CD14-positive monocyte (primary cell): ENCODE results near the gene CACNA1C. TPM values are rescaled to one million over a fixed set of nuclear protein-coding genes. Genes with fewer than 3 reads are reported as not detected.

ENCODE experiments used
- DNase-seq, 3 donors: peaks; one replicate each; pipeline ENCODE4 v3.0.0-alpha.2; 2011 to 2022
- H2AFZ ChIP-seq: 2 replicates; pipeline ENCODE4 v1.6.0; 2012; ENCODE audit warnings: mild to moderate bottlenecking, low read depth, low read length, inconsistent platforms; ENCODE audit not compliant: insufficient read depth, poor library complexity, severe bottlenecking
- H3K27ac ChIP-seq, 2 donors: 1 replicate in 1 of 2; 2 replicates in 1 of 2; pipeline ENCODE4 v1.5.1; 2012 to 2013; ENCODE audit warnings: low read length in 2 of 2, control low read depth in 1 of 2, inconsistent platforms in 1 of 2, low read depth in 1 of 2, mild to moderate bottlenecking in 1 of 2
- H3K27me3 ChIP-seq, 2 donors: one replicate each; pipeline versions ENCODE4 v1.6.0 to v1.6.1; 2011 to 2013; ENCODE audit warnings: low read length in 2 of 2; ENCODE audit not compliant: control insufficient read depth in 2 of 2, insufficient read depth in 2 of 2
- H3K36me3 ChIP-seq, 2 donors: replicated peaks in 1 of 2; 1 replicate in 1 of 2; 2 replicates in 1 of 2; pipeline versions ENCODE4 v1.5.1 to v1.6.1; 2012 to 2013; ENCODE audit warnings: low read length in 2 of 2, control low read depth in 1 of 2, inconsistent platforms in 1 of 2, mild to moderate bottlenecking in 1 of 2; ENCODE audit not compliant: insufficient read depth in 2 of 2, control insufficient read depth in 1 of 2
- H3K4me1 ChIP-seq, 2 donors: 1 replicate in 1 of 2; 2 replicates in 1 of 2; pipeline versions ENCODE4 v1.5.1 to v1.6.1; 2012 to 2013; ENCODE audit warnings: low read length in 2 of 2, control low read depth in 1 of 2, inconsistent platforms in 1 of 2, mild to moderate bottlenecking in 1 of 2, moderate library complexity in 1 of 2; ENCODE audit not compliant: insufficient read depth in 2 of 2, control insufficient read depth in 1 of 2
- H3K4me2 ChIP-seq: replicated peaks from 2 replicates; pipeline ENCODE3; 2012; ENCODE audit warnings: low read length, moderate library complexity, mild to moderate bottlenecking; ENCODE audit not compliant: poor library complexity, severe bottlenecking; ENCODE audit errors: extremely low read depth
- H3K4me3 ChIP-seq, 3 experiments: fragments of 200-600 bp in 1 of 3; sonication (generic) in 1 of 3; replicated peaks in 1 of 3; 1 replicate in 2 of 3; 2 replicates in 1 of 3; pipeline ENCODE4 v1.5.1; 2011 to 2013; ENCODE audit warnings: low read length in 3 of 3, mild to moderate bottlenecking in 3 of 3, control low read depth in 2 of 3, low read depth in 2 of 3, inconsistent platforms in 1 of 3, moderate library complexity in 1 of 3
- H3K79me2 ChIP-seq: 2 replicates; pipeline ENCODE4 v1.6.0; 2012; ENCODE audit warnings: mild to moderate bottlenecking, control low read depth, inconsistent platforms, low read length, moderate library complexity; ENCODE audit not compliant: insufficient read depth
- H3K9ac ChIP-seq: 2 replicates; pipeline ENCODE4 v1.6.0; 2017; ENCODE audit warnings: low read length, mild to moderate bottlenecking; ENCODE audit not compliant: insufficient read depth, poor library complexity, severe bottlenecking
- H3K9me3 ChIP-seq, 2 donors: replicated peaks in 1 of 2; 1 replicate in 1 of 2; 2 replicates in 1 of 2; pipeline versions ENCODE4 v1.5.1 to v1.6.1; 2012 to 2013; ENCODE audit warnings: low read length in 2 of 2, control low read depth in 1 of 2; ENCODE audit not compliant: control insufficient read depth in 1 of 2, insufficient read depth in 1 of 2
- H4K20me1 ChIP-seq: 2 replicates; pipeline ENCODE4 v1.6.0; 2012; ENCODE audit warnings: mild to moderate bottlenecking, low read length, control low read depth, moderate library complexity; ENCODE audit not compliant: insufficient read depth
- H3K27ac Mint-ChIP-seq, 7 donors: one replicate each; pipeline ENCODE4 v1.8.0; 2020; ENCODE audit warnings: mild to moderate bottlenecking in 7 of 7, mixed read lengths in 7 of 7, moderate library complexity in 6 of 7, inconsistent platforms in 2 of 7
- H3K27me3 Mint-ChIP-seq, 3 donors: one replicate each; pipeline ENCODE4 v1.8.0; 2021 to 2022; ENCODE audit warnings: low read depth in 3 of 3, mild to moderate bottlenecking in 3 of 3, mixed read lengths in 3 of 3, moderate library complexity in 3 of 3, inconsistent platforms in 1 of 3
- H3K36me3 Mint-ChIP-seq, 2 donors: one replicate each; pipeline ENCODE4 v1.8.0; 2020; ENCODE audit warnings: mixed read lengths in 2 of 2, inconsistent platforms in 1 of 2, mild to moderate bottlenecking in 1 of 2
- H3K4me1 Mint-ChIP-seq: one replicate; pipeline ENCODE4 v1.8.0; 2020; ENCODE audit warnings: mild to moderate bottlenecking, mixed read lengths
- H3K4me3 Mint-ChIP-seq, 2 donors: one replicate each; pipeline ENCODE4 v1.8.0; 2020; ENCODE audit warnings: mild to moderate bottlenecking in 2 of 2, mixed read lengths in 2 of 2, moderate library complexity in 1 of 2
- H3K9me3 Mint-ChIP-seq, 7 donors: one replicate each; pipeline ENCODE4 v1.8.0; 2020 to 2022; ENCODE audit warnings: mixed read lengths in 7 of 7, mild to moderate bottlenecking in 6 of 7, moderate library complexity in 6 of 7, inconsistent platforms in 2 of 7
- CTCF ChIP-seq: fragments of 200-600 bp; IDR thresholded peaks from one replicate; pipeline ENCODE4 v1.8.0; 2022; ENCODE audit warnings: antibody characterized with exemption, mild to moderate bottlenecking
- WGBS: methylation state at CpG from one replicate; pipeline ENCODE4 v1.1.5; 2013; ENCODE audit warnings: missing lambda C conversion rate; ENCODE audit not compliant: insufficient coverage; 5-methylcytosine and 5-hydroxymethylcytosine counted together
- intact Hi-C, 2 donors: fragments of 100-400 bp; cut with micrococcal nuclease; formaldehyde crosslinking; loops; one replicate each; pipeline versions ENCODE4 v1.15.0 to v1.15.1; 2023
- polyA plus RNA-seq, 3 donors: library from polyadenylated mRNA; depleted of rRNA in 1 of 3; unstranded in 2 of 3; stranded (reverse) in 1 of 3; fragments of 300-500 nt in 2 of 3; fragments of >200 nt in 1 of 3; fragmentation: Illumina TruSeq in 2 of 3; gene quantifications; 1 replicate in 2 of 3; 2 replicates in 1 of 3; pipeline ENCODE4 v1.2.3, GENCODE V29; 2012 to 2021

CACNA1C gene
- polyA plus RNA-seq, 3 donors: not detected

GRCh38 chr12:2675776-2676175 is 623.0 kb downstream of the CACNA1C start:
- Mint-ChIP-seq H3K36me3 (no peaks in the 10 kb centered on the region), H3K27me3 (peaks cover 0 to 5% (median 4%) of the 10 kb centered on the region in 3 donors), H3K9me3 (no peaks in the 10 kb centered on the region), H3K27ac (peak overlapping the region in 1 of 7 donors; percentile 36), H3K4me1 (peaks cover 5% of the 10 kb centered on the region), H3K4me3 (no peak overlapping the region)
- Histone ChIP-seq H3K36me3 (no peaks in the 10 kb centered on the region), H3K9me3 (no peaks in the 10 kb centered on the region), H3K79me2 (no peaks in the 10 kb centered on the region), H3K9ac (no peak overlapping the region), H3K4me3 (no peak overlapping the region), H3K4me1 (peaks cover 4 to 5% of the 10 kb centered on the region in 2 donors), H3K27me3 (no peaks in the 10 kb centered on the region), H3K27ac (no peak overlapping the region), H3K4me2 (no peak overlapping the region), H4K20me1 (no peaks in the 10 kb centered on the region), H2AFZ (no peak overlapping the region)
- WGBS: 89% methylated on average over 6 of the region's 6 CpGs
- intact Hi-C loops: no loop called here
- TF ChIP-seq CTCF: no peak
- DNase-seq: no peak

- Histone ChIP-seq H4K20me1 (no peaks in the 10 kb centered on the region), H3K4me3 (no peak overlapping the region), H3K27me3 (no peaks in the 10 kb centered on the region), H3K4me2 (no peak overlapping the region), H3K4me1 (peaks cover 4 to 5% of the 10 kb centered on the region in 2 donors), H3K9me3 (no peaks in the 10 kb centered on the region), H2AFZ (no peak overlapping the region), H3K9ac (no peak overlapping the region), H3K79me2 (no peaks in the 10 kb centered on the region), H3K27ac (no peak overlapping the region), H3K36me3 (no peaks in the 10 kb centered on the region)
- no peak for DNase-seq
- intact Hi-C loops: no loop called here
- peaks cover 5% of the 10 kb centered on the region for H3K4me1 Mint-ChIP-seq
- no peak for TF ChIP-seq CTCF
- no peaks in the 10 kb centered on the region for H3K9me3 Mint-ChIP-seq
- WGBS: 85% methylated on average over 15 of the region's 20 CpGs
- H3K4me3 Mint-ChIP-seq: no peak overlapping the region
- H3K36me3 Mint-ChIP-seq: no peaks in the 10 kb centered on the region
- H3K27me3 Mint-ChIP-seq: peaks cover 0 to 5% (median 4%) of the 10 kb centered on the region in 3 donors
- H3K27ac Mint-ChIP-seq: no peak overlapping the region
These were observed 624.5 kb downstream of the CACNA1C start for GRCh38 chr12:2677142-2677880.
